Esophagus squamous epithelium (tissue), 4 donors: ENCODE results near the gene MESP1.

ENCODE experiments used
- POLR2A ChIP-seq, 4 donors: fragments of 450-650 bp; IDR thresholded peaks; one replicate each; pipeline ENCODE4 v1.6.1; 2017; ENCODE audit warnings: antibody characterized with exemption in 4 of 4, mild to moderate bottlenecking in 4 of 4, moderate library complexity in 3 of 4
- TF ChIP-seq, protein P1 (sequence below), 6 experiments: fragments of 450-650 bp in 4 of 6; fragments of 200-600 bp in 2 of 6; sonication (generic) in 2 of 6; IDR thresholded peaks; one replicate each; pipeline ENCODE4 v1.5.1; 2016 to 2019; ENCODE audit warnings: antibody characterized with exemption in 6 of 6, mild to moderate bottlenecking in 4 of 6, moderate library complexity in 4 of 6

DNA sequence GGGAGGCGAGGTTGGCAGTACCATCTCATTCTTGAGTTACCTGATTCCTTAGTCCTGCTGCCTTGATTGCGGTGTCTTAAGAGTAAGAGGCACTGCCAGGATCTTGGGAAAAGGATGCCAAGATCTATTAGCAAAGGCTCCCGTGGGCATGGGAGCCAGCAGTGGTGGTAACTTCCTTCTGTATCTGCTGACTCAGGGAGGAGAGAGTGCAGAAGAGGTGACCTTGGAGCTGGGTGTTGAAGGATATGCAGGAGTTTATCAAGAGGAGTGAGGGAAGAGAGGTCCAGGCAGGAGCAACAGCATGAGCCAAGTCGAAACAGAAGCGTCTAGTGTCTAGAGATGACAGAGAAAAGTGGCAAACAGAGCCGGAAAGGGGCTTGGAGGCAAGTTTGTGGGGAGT is 29.6 kb upstream of the MESP1 start:
- TF ChIP-seq, protein P1, sequence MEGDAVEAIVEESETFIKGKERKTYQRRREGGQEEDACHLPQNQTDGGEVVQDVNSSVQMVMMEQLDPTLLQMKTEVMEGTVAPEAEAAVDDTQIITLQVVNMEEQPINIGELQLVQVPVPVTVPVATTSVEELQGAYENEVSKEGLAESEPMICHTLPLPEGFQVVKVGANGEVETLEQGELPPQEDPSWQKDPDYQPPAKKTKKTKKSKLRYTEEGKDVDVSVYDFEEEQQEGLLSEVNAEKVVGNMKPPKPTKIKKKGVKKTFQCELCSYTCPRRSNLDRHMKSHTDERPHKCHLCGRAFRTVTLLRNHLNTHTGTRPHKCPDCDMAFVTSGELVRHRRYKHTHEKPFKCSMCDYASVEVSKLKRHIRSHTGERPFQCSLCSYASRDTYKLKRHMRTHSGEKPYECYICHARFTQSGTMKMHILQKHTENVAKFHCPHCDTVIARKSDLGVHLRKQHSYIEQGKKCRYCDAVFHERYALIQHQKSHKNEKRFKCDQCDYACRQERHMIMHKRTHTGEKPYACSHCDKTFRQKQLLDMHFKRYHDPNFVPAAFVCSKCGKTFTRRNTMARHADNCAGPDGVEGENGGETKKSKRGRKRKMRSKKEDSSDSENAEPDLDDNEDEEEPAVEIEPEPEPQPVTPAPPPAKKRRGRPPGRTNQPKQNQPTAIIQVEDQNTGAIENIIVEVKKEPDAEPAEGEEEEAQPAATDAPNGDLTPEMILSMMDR (IDR thresholded peaks at IDR 0.05): no peak
- no peak for TF ChIP-seq POLR2A (IDR thresholded peaks at IDR 0.05)
